Spinal cord (tissue), 10 donors: ENCODE results near the gene DEFB108B. TPM values are rescaled to one million over a fixed set of nuclear protein-coding genes. Genes with fewer than 3 reads are reported as not detected.
"Not testable (repeated sequence)": the region's sequence is repeated elsewhere in the genome, so short reads cannot be mapped to it uniquely, and the experiment has no call there.

Source experiments
- DNase-seq, 6 donors: peaks; one replicate each; pipeline versions ENCODE4 v3.0.0 to v3.0.0-alpha.2; 2013 to 2015; ENCODE audit warnings: low spot score in 6 of 6, low read depth in 4 of 6
- H3K27ac ChIP-seq: one replicate; pipeline ENCODE4 v1.5.1; 2013; ENCODE audit warnings: low read depth, low read length, control low read depth
- H3K27me3 ChIP-seq: one replicate; pipeline ENCODE4 v1.6.1; 2013; ENCODE audit warnings: low read length; ENCODE audit not compliant: control insufficient read depth, insufficient read depth
- H3K36me3 ChIP-seq: one replicate; pipeline ENCODE4 v1.6.1; 2013; ENCODE audit warnings: low read length; ENCODE audit not compliant: control insufficient read depth, insufficient read depth
- H3K4me1 ChIP-seq: one replicate; pipeline ENCODE4 v1.6.1; 2013; ENCODE audit warnings: low read length; ENCODE audit not compliant: control insufficient read depth, insufficient read depth
- H3K4me3 ChIP-seq: one replicate; pipeline ENCODE4 v1.5.1; 2013; ENCODE audit warnings: low read depth, low read length, control low read depth
- H3K9me3 ChIP-seq: one replicate; pipeline ENCODE4 v1.6.1; 2013; ENCODE audit warnings: low read length; ENCODE audit not compliant: control insufficient read depth, insufficient read depth
- WGBS: methylation state at CpG from one replicate; pipeline ENCODE4 v1.1.5; 2013; ENCODE audit warnings: missing lambda C conversion rate; ENCODE audit not compliant: insufficient coverage; 5-methylcytosine and 5-hydroxymethylcytosine counted together
- polyA plus RNA-seq, 2 donors: library from polyadenylated mRNA; unstranded; fragments of 120-200 nt; gene quantifications; one replicate each; pipeline ENCODE4 v1.2.1, GENCODE V29; 2013; ENCODE audit not compliant: insufficient read length in 2 of 2
- total RNA-seq, 2 donors: library from RNA; depleted of rRNA in 1 of 2; stranded (reverse); fragments of 120-200 nt in 1 of 2; fragments of >200 nt in 1 of 2; gene quantifications; one replicate each; pipeline versions ENCODE4 v1.2.3 to v1.2.4, GENCODE V29; 2013 to 2014
- donor health status: healthy.

The DEFB108B gene
- total and polyA plus RNA-seq, 4 donors: 0.27 TPM; not detected in 3

GRCh38 chr11:71812529-71812928, 20.5 kb upstream of the DEFB108B start:
- not testable (repeated sequence) for H3K4me3 ChIP-seq, H3K36me3 ChIP-seq, H3K27ac ChIP-seq, H3K4me1 ChIP-seq, DNase-seq, H3K27me3 ChIP-seq, H3K9me3 ChIP-seq
- no CpG with 5 or more reads among the region's 3 CpGs for WGBS

- not testable (repeated sequence) for H3K27ac ChIP-seq, H3K27me3 ChIP-seq, H3K9me3 ChIP-seq, H3K4me1 ChIP-seq, H3K36me3 ChIP-seq
- 2% methylated on average over 35 of the region's 46 CpGs for WGBS
- peak; percentile 53 to 96 (median 72) for DNase-seq
- peak overlapping the region; percentile 54 for H3K4me3 ChIP-seq
Measured at GRCh38 chr11:71813481-71814355, 19.3 kb upstream of the DEFB108B start.

GRCh38 chr11:71821539-71821938, 11.5 kb upstream of the DEFB108B start:
- H3K4me3 ChIP-seq, H3K27ac ChIP-seq, H3K27me3 ChIP-seq, H3K36me3 ChIP-seq, H3K4me1 ChIP-seq, DNase-seq, H3K9me3 ChIP-seq: not testable (repeated sequence)
- no CpG with 5 or more reads among the region's 1 CpG for WGBS

- H3K4me1 ChIP-seq, H3K27ac ChIP-seq, H3K36me3 ChIP-seq, H3K4me3 ChIP-seq, H3K27me3 ChIP-seq, H3K9me3 ChIP-seq, DNase-seq: not testable (repeated sequence)
- no CpG with 5 or more reads among the region's 3 CpGs for WGBS
Measured at GRCh38 chr11:71829247-71829646, 3.8 kb upstream of the DEFB108B start.

GRCh38 chr11:71829686-71830085, 3.3 kb upstream of the DEFB108B start:
- H3K27ac ChIP-seq, DNase-seq, H3K4me3 ChIP-seq, H3K36me3 ChIP-seq, H3K27me3 ChIP-seq, H3K9me3 ChIP-seq, H3K4me1 ChIP-seq: not testable (repeated sequence)
- no CpG with 5 or more reads among the region's 3 CpGs for WGBS

GRCh38 chr11:71842720-71843119, 9.7 kb downstream of the DEFB108B start:
- not testable (repeated sequence) for H3K4me1 ChIP-seq, H3K4me3 ChIP-seq, H3K36me3 ChIP-seq, DNase-seq, H3K27me3 ChIP-seq, H3K27ac ChIP-seq, H3K9me3 ChIP-seq
- 77% methylated on average over 6 of the region's 6 CpGs for WGBS

GRCh38 chr11:71843355-71843754, 10.4 kb downstream of the DEFB108B start:
- not testable (repeated sequence) for H3K4me3 ChIP-seq, H3K9me3 ChIP-seq, H3K36me3 ChIP-seq, H3K27me3 ChIP-seq, H3K4me1 ChIP-seq, H3K27ac ChIP-seq, DNase-seq
- 94% methylated on average over 4 of the region's 4 CpGs for WGBS

- Histone ChIP-seq H3K27me3 (no peaks in the 10 kb centered on the region), H3K36me3 (no peaks in the 10 kb centered on the region), H3K9me3 (no peaks in the 10 kb centered on the region), H3K27ac (no peak overlapping the region), H3K4me1 (no peaks in the 10 kb centered on the region), H3K4me3 (no peak overlapping the region)
- WGBS: 68% methylated on average over 8 of the region's 15 CpGs
- DNase-seq: no peak
Measured at GRCh38 chr11:71843858-71844257, 10.9 kb downstream of the DEFB108B start.

GRCh38 chr11:71853895-71854294, 20.9 kb downstream of the DEFB108B start:
- not testable (repeated sequence) for H3K27ac ChIP-seq, DNase-seq, H3K4me3 ChIP-seq, H3K36me3 ChIP-seq, H3K9me3 ChIP-seq, H3K4me1 ChIP-seq, H3K27me3 ChIP-seq
- WGBS: no CpG with 5 or more reads among the region's 2 CpGs

GRCh38 chr11:71855880-71856279, 22.9 kb downstream of the DEFB108B start:
- not testable (repeated sequence) for H3K4me1 ChIP-seq, H3K9me3 ChIP-seq, H3K27ac ChIP-seq, H3K27me3 ChIP-seq, H3K4me3 ChIP-seq, DNase-seq, H3K36me3 ChIP-seq
- no CpG with 5 or more reads among the region's 2 CpGs for WGBS
